Stimulated activated CD8-positive, alpha-beta memory T cell treated with anti-CD3 and anti-CD28 coated beads, Interleukin-4, amount 100 ng/mL, for 4 hours (primary cell): Measurements from ENCODE around the gene HOXA5.

Experiments
- DNase-seq, 2 donors: peaks; one replicate each; pipeline ENCODE4 v3.0.0-alpha.2; 2020; ENCODE audit warnings: low read depth in 2 of 2, low spot score in 1 of 2

Gene HOXA5

GRCh38 chr7:27160546-27161213 is 17.2 kb upstream of the HOXA5 start:
- peak; percentile 69 to 88 for DNase-seq

- DNase-seq = no peak
These were observed 16.7 kb upstream of the HOXA5 start for GRCh38 chr7:27160145-27160545.

- DNase-seq = no peak
These were observed 16.0 kb upstream of the HOXA5 start for GRCh38 chr7:27159266-27160144.

- no peak for DNase-seq
These were observed 15.2 kb upstream of the HOXA5 start for GRCh38 chr7:27158436-27159265.

GRCh38 chr7:27157702-27158431 is 14.4 kb upstream of the HOXA5 start:
- no peak for DNase-seq

GRCh38 chr7:27156916-27157701 is 13.6 kb upstream of the HOXA5 start:
- no peak for DNase-seq

GRCh38 chr7:27156508-27156898 is 13.0 kb upstream of the HOXA5 start, which contains the start of gene HOXA7:
TSS of gene HOXA7 (minus strand) at chr7:27156675. CDS start at chr7:27156545, 130 bp downstream.
- no peak for DNase-seq

GRCh38 chr7:27155816-27156507 is 12.5 kb upstream of the HOXA5 start:
- DNase-seq = no peak

- no peak for DNase-seq
These were observed 11.7 kb upstream of the HOXA5 start for GRCh38 chr7:27154901-27155815.

GRCh38 chr7:27154369-27154768 is 10.9 kb upstream of the HOXA5 start:
- DNase-seq = no peak

- DNase-seq = no peak
These were observed 10.0 kb upstream of the HOXA5 start for GRCh38 chr7:27153526-27153925.

- no peak for DNase-seq
These were observed 9.4 kb upstream of the HOXA5 start for GRCh38 chr7:27152816-27153442.

GRCh38 chr7:27151931-27152815 is 8.7 kb upstream of the HOXA5 start, which contains the start of gene HOXA3:
TSS of gene HOXA3 (minus strand) at chr7:27152583. CDS start at chr7:27110640, 41,943 bp downstream.
- no peak for DNase-seq

GRCh38 chr7:27151341-27151930 is 8.0 kb upstream of the HOXA5 start:
- no peak for DNase-seq

GRCh38 chr7:27150568-27151340 is 7.3 kb upstream of the HOXA5 start:
- no peak for DNase-seq
